Tibial artery (tissue), 4 donors: Measurements from ENCODE around the gene COL25A1.

ENCODE experiments used
- DNase-seq, 2 donors: peaks; one replicate each; pipeline ENCODE4 v3.0.0-alpha.2; 2019
- H3K27ac ChIP-seq, 2 donors: fragments of 200-600 bp; sonication (generic) in 1 of 2; 1 replicate in 1 of 2; 2 replicates in 1 of 2; pipeline ENCODE4 v1.5.1; 2018 to 2019; ENCODE audit warnings: mild to moderate bottlenecking in 1 of 2
- H3K27me3 ChIP-seq, 2 donors: fragments of 200-600 bp; sonication (generic) in 1 of 2; one replicate each; pipeline versions ENCODE4 v1.5.1 to v1.6.0; 2016 to 2019
- H3K36me3 ChIP-seq, 3 donors: fragments of 200-600 bp; sonication (generic) in 2 of 3; one replicate each; pipeline ENCODE4 v1.5.1; 2016 to 2019; ENCODE audit warnings: mild to moderate bottlenecking in 2 of 3
- H3K4me1 ChIP-seq, 4 donors: fragments of 200-600 bp; sonication (generic) in 2 of 4; 1 replicate in 3 of 4; 2 replicates in 1 of 4; pipeline ENCODE4 v1.5.1; 2016 to 2019
- H3K4me3 ChIP-seq, 2 donors: fragments of 200-600 bp; sonication (generic) in 1 of 2; 1 replicate in 1 of 2; 2 replicates in 1 of 2; pipeline ENCODE4 v1.5.1; 2018 to 2019; ENCODE audit warnings: mild to moderate bottlenecking in 2 of 2
- H3K9me3 ChIP-seq, 3 donors: fragments of 200-600 bp; sonication (generic) in 1 of 3; one replicate each; pipeline ENCODE4 v1.5.1; 2016 to 2019
- CTCF ChIP-seq, 2 experiments: fragments of 200-600 bp in 1 of 2; fragments of 450-650 bp in 1 of 2; IDR thresholded peaks; one replicate each; pipeline ENCODE4 v1.5.1; 2017 to 2019; ENCODE audit warnings: antibody characterized with exemption in 2 of 2, mild to moderate bottlenecking in 1 of 2, moderate library complexity in 1 of 2
- intact Hi-C: fragments of 100-400 bp; cut with DNase I; formaldehyde crosslinking; loops from one replicate; pipeline ENCODE4 v1.15.0; 2023; ENCODE audit warnings: low total_unique reads

The COL25A1 gene

GRCh38 chr4:108795733-108796132 lies 506.7 kb downstream of the COL25A1 start:
- no peaks in the 10 kb centered on the region for H3K36me3 ChIP-seq
- peak overlapping the region in 1 of 2 donors; percentile 23 for H3K27ac ChIP-seq
- H3K4me1 ChIP-seq, result peaks cover 0 to 11% (median 0%) of the 10 kb centered on the region in 4 donors
- TF ChIP-seq CTCF (IDR thresholded peaks at IDR 0.05), result no peak
- H3K4me3 ChIP-seq, result no peak overlapping the region
- no peak for DNase-seq
- intact Hi-C loops, result no loop called here
- no peaks in the 10 kb centered on the region for H3K27me3 ChIP-seq
- H3K9me3 ChIP-seq, result no peaks in the 10 kb centered on the region

GRCh38 chr4:108794136-108794535 lies 508.3 kb downstream of the COL25A1 start:
- intact Hi-C loops, result no loop called here
- no peak overlapping the region for H3K27ac ChIP-seq

GRCh38 chr4:108793415-108793814 lies 509.0 kb downstream of the COL25A1 start:
- Histone ChIP-seq H3K36me3 (no peaks in the 10 kb centered on the region), H3K27ac (no peak overlapping the region), H3K4me3 (no peak overlapping the region), H3K27me3 (no peaks in the 10 kb centered on the region), H3K4me1 (peaks cover 0 to 11% (median 0%) of the 10 kb centered on the region in 4 donors), H3K9me3 (no peaks in the 10 kb centered on the region)
- no peak for TF ChIP-seq CTCF (IDR thresholded peaks at IDR 0.05)
- intact Hi-C loops, result no loop called here
- DNase-seq, result no peak

More at GRCh38 chr4:108794136-108794535, 508.3 kb downstream of the COL25A1 start:
- Histone ChIP-seq H3K9me3 (no peaks in the 10 kb centered on the region), H3K27me3 (no peaks in the 10 kb centered on the region), H3K4me3 (no peak overlapping the region), H3K4me1 (peaks cover 0 to 11% (median 0%) of the 10 kb centered on the region in 4 donors), H3K36me3 (no peaks in the 10 kb centered on the region)
- DNase-seq, result no peak
- no peak for TF ChIP-seq CTCF (IDR thresholded peaks at IDR 0.05)

- DNase-seq, result no peak
- Histone ChIP-seq H3K9me3 (no peaks in the 10 kb centered on the region), H3K4me1 (no peaks in the 10 kb centered on the region), H3K27me3 (no peaks in the 10 kb centered on the region), H3K36me3 (no peaks in the 10 kb centered on the region), H3K27ac (no peak overlapping the region), H3K4me3 (no peak overlapping the region)
- intact Hi-C loops, result no loop called here
- TF ChIP-seq CTCF (IDR thresholded peaks at IDR 0.05), result no peak
Measured at GRCh38 chr4:108788731-108789130, 513.7 kb downstream of the COL25A1 start.

GRCh38 chr4:108787724-108788123 lies 514.7 kb downstream of the COL25A1 start:
- intact Hi-C loops, result no loop called here
- Histone ChIP-seq H3K36me3 (no peaks in the 10 kb centered on the region), H3K27ac (no peak overlapping the region), H3K4me3 (no peak overlapping the region), H3K9me3 (no peaks in the 10 kb centered on the region), H3K27me3 (no peaks in the 10 kb centered on the region), H3K4me1 (no peaks in the 10 kb centered on the region)
- DNase-seq, result no peak
- TF ChIP-seq CTCF (IDR thresholded peaks at IDR 0.05), result no peak

- Histone ChIP-seq H3K9me3 (no peaks in the 10 kb centered on the region), H3K27me3 (no peaks in the 10 kb centered on the region), H3K27ac (no peak overlapping the region), H3K36me3 (no peaks in the 10 kb centered on the region), H3K4me1 (no peaks in the 10 kb centered on the region), H3K4me3 (no peak overlapping the region)
- intact Hi-C loops, result no loop called here
- no peak for TF ChIP-seq CTCF (IDR thresholded peaks at IDR 0.05)
- DNase-seq, result no peak
Measured at GRCh38 chr4:108787106-108787505, 515.4 kb downstream of the COL25A1 start.
